ENCODE data around the gene ADD3.
A peak's percentile ranks its signal among the peaks of the same experiment; 100 is the strongest.

ADD3 gene

GRCh38 chr10:110069502-110069982, 61.8 kb downstream of the ADD3 start:
- DNase-seq, result no peak

GRCh38 chr10:110073896-110074295, 66.1 kb downstream of the ADD3 start:
- peak; percentile 47 for DNase-seq

GRCh38 chr10:110074298-110074697, 66.5 kb downstream of the ADD3 start:
- DNase-seq, result no peak

GRCh38 chr10:110074758-110075671, 67.2 kb downstream of the ADD3 start:
- peak; percentile 95 for DNase-seq

- DNase-seq, result peak; percentile 14
These were observed 67.9 kb downstream of the ADD3 start for GRCh38 chr10:110075686-110076085.

- DNase-seq, result peak; percentile 82
These were observed 69.0 kb downstream of the ADD3 start for GRCh38 chr10:110076559-110077318.

GRCh38 chr10:110077436-110078130, 69.8 kb downstream of the ADD3 start:
- DNase-seq, result no peak

- DNase-seq, result no peak
These were observed 70.5 kb downstream of the ADD3 start for GRCh38 chr10:110078317-110078716.

- no peak for DNase-seq
These were observed 74.1 kb downstream of the ADD3 start for GRCh38 chr10:110081911-110082310.

GRCh38 chr10:110083884-110084283, 76.1 kb downstream of the ADD3 start:
- DNase-seq, result peak; percentile 40

- DNase-seq, result no peak
These were observed 79.9 kb downstream of the ADD3 start for GRCh38 chr10:110087682-110088081.

- DNase-seq, result no peak
These were observed 80.8 kb downstream of the ADD3 start for GRCh38 chr10:110088367-110089104.

- DNase-seq, result no peak
These were observed 84.0 kb downstream of the ADD3 start for GRCh38 chr10:110091830-110092229.

- DNase-seq, result no peak
These were observed 85.9 kb downstream of the ADD3 start for GRCh38 chr10:110093722-110094121.

GRCh38 chr10:110094786-110095185, 87.0 kb downstream of the ADD3 start:
- no peak for DNase-seq

GRCh38 chr10:110101464-110102144, 93.8 kb downstream of the ADD3 start:
- no peak for DNase-seq

- DNase-seq, result no peak
These were observed 96.2 kb downstream of the ADD3 start for GRCh38 chr10:110103921-110104461.

GRCh38 chr10:110105873-110106272, 98.1 kb downstream of the ADD3 start:
- no peak for DNase-seq

- DNase-seq, result no peak
These were observed 99.6 kb downstream of the ADD3 start for GRCh38 chr10:110107430-110107829.

GRCh38 chr10:110107887-110108286, 100.1 kb downstream of the ADD3 start:
- DNase-seq, result no peak

- peak; percentile 4 for DNase-seq
These were observed 101.7 kb downstream of the ADD3 start for GRCh38 chr10:110109511-110109910.
